Hepatocyte (in vitro differentiated cells): Measurements from ENCODE around the gene NEK1. TPM values are rescaled to one million over a fixed set of nuclear protein-coding genes. Genes with fewer than 3 reads are reported as not detected.
"Not testable (repeated sequence)": the region's sequence is repeated elsewhere in the genome, so short reads cannot be mapped to it uniquely, and the experiment has no call there.

Source experiments
- DNase-seq: peaks from one replicate; pipeline ENCODE4 v3.0.0-alpha.2; 2016; ENCODE audit warnings: low spot score
- H2AFZ ChIP-seq: fragments of 200-600 bp; sonication (generic); 2 replicates; pipeline ENCODE4 v1.6.0; 2016; ENCODE audit warnings: antibody characterized with exemption, mild to moderate bottlenecking
- H3K27ac ChIP-seq: fragments of 200-600 bp; sonication (generic); 2 replicates; pipeline ENCODE4 v1.5.1; 2016; ENCODE audit warnings: mild to moderate bottlenecking
- H3K27me3 ChIP-seq: fragments of 200-600 bp; sonication (generic); 2 replicates; pipeline ENCODE4 v1.6.1; 2016
- H3K36me3 ChIP-seq: fragments of 200-600 bp; sonication (generic); replicated peaks from 2 replicates; pipeline ENCODE4 v1.5.1; 2016; ENCODE audit warnings: low read depth; ENCODE audit not compliant: insufficient read depth
- H3K4me1 ChIP-seq: fragments of 200-600 bp; sonication (generic); 2 replicates; pipeline ENCODE4 v1.5.1; 2016; ENCODE audit warnings: mild to moderate bottlenecking, moderate library complexity; ENCODE audit not compliant: insufficient read depth
- H3K4me2 ChIP-seq: fragments of 200-600 bp; sonication (generic); 2 replicates; pipeline ENCODE4 v1.6.0; 2016
- H3K4me3 ChIP-seq: fragments of 200-600 bp; sonication (generic); 2 replicates; pipeline ENCODE4 v1.5.1; 2016; ENCODE audit warnings: mild to moderate bottlenecking
- H3K79me2 ChIP-seq: fragments of 200-600 bp; sonication (generic); 2 replicates; pipeline ENCODE4 v1.6.0; 2017; ENCODE audit warnings: mild to moderate bottlenecking
- H3K9me2 ChIP-seq: fragments of 200-600 bp; sonication (generic); replicated peaks from 2 replicates; pipeline ENCODE4 v1.6.0; 2017; ENCODE audit warnings: mild to moderate bottlenecking; ENCODE audit not compliant: insufficient read depth
- H3K9me3 ChIP-seq: fragments of 200-600 bp; sonication (generic); 2 replicates; pipeline ENCODE4 v1.5.1; 2016; ENCODE audit warnings: low read depth, mild to moderate bottlenecking
- H4K20me1 ChIP-seq: fragments of 200-600 bp; sonication (generic); 2 replicates; pipeline ENCODE4 v1.6.0; 2016; ENCODE audit warnings: mild to moderate bottlenecking; ENCODE audit not compliant: insufficient read depth, poor library complexity, severe bottlenecking
- CTCF ChIP-seq: fragments of 200-600 bp; sonication (generic); IDR thresholded peaks from 2 replicates; pipeline ENCODE4 v1.5.1; 2016; ENCODE audit warnings: antibody characterized with exemption, mild to moderate bottlenecking; ENCODE audit not compliant: poor library complexity
- EZH2 ChIP-seq: fragments of 200-600 bp; sonication (generic); IDR thresholded peaks from 2 replicates; pipeline ENCODE4 v1.6.1; 2016; ENCODE audit warnings: antibody characterized with exemption, mild to moderate bottlenecking, borderline replicate concordance
- EZH2phosphoT487 ChIP-seq: fragments of 200-600 bp; sonication (generic); IDR thresholded peaks from one replicate; pipeline ENCODE4 v1.6.1; 2018; ENCODE audit warnings: antibody characterized with exemption, mild to moderate bottlenecking, low read depth, moderate library complexity; ENCODE audit not compliant: unreplicated experiment, severe bottlenecking
- WGBS: methylation state at CpG from one replicate; pipeline ENCODE4 v1.1.6; 2016; ENCODE audit warnings: low lambda C conversion rate; ENCODE audit errors: missing lambda C conversion rate; 5-methylcytosine and 5-hydroxymethylcytosine counted together
- polyA plus RNA-seq: library from polyadenylated mRNA; unstranded; fragments of >200 nt; fragmentation: Nextera tagmentation; extraction: Ambion mirVana; gene quantifications from 2 replicates; pipeline ENCODE4 v1.2.1, GENCODE V29; 2016
- total RNA-seq: library from RNA; depleted of rRNA; stranded (reverse); fragments of >200 nt; gene quantifications from 2 replicates; pipeline ENCODE4 v1.2.3, GENCODE V29; 2014

The NEK1 gene
- total and polyA plus RNA-seq, 2 experiments from 2014 or later: 7.8 to 10.4 TPM

- H3K4me2 ChIP-seq: no peak overlapping the region
- no peaks in the 10 kb centered on the region for H3K9me3 ChIP-seq
- no peaks in the 10 kb centered on the region for H3K27me3 ChIP-seq
- no peak overlapping the region for H3K27ac ChIP-seq
- H3K4me1 ChIP-seq: no peaks in the 10 kb centered on the region
- no peak overlapping the region for H2AFZ ChIP-seq
- no peak for DNase-seq
- no peaks in the 10 kb centered on the region for H4K20me1 ChIP-seq
- 62% methylated on average over 3 of the region's 3 CpGs for WGBS
- no peaks in the 10 kb centered on the region for H3K79me2 ChIP-seq
- TF ChIP-seq EZH2 (no peak), EZH2phosphoT487 (no peak), CTCF (no peak)
- H3K36me3 ChIP-seq: no peaks in the 10 kb centered on the region
- H3K9me2 ChIP-seq: no peaks in the 10 kb centered on the region
- no peak overlapping the region for H3K4me3 ChIP-seq
Observed at GRCh38 chr4:169428376-169428775, 184.0 kb downstream of the NEK1 start.

GRCh38 chr4:169427727-169428126 is 184.7 kb downstream of the NEK1 start:
- H3K9me2 ChIP-seq, H3K27me3 ChIP-seq, DNase-seq, H3K79me2 ChIP-seq, H2AFZ ChIP-seq, H3K9me3 ChIP-seq, H3K36me3 ChIP-seq, H3K4me3 ChIP-seq, H3K27ac ChIP-seq, H3K4me1 ChIP-seq, H3K4me2 ChIP-seq, H4K20me1 ChIP-seq: not testable (repeated sequence)
- WGBS: 100% methylated on average over 2 of the region's 2 CpGs

- no peaks in the 10 kb centered on the region for H3K9me3 ChIP-seq
- H3K4me2 ChIP-seq: no peak overlapping the region
- no peaks in the 10 kb centered on the region for H3K27me3 ChIP-seq
- WGBS: 80% methylated on average over 4 of the region's 4 CpGs
- TF ChIP-seq EZH2 (no peak), EZH2phosphoT487 (no peak), CTCF (no peak)
- no peaks in the 10 kb centered on the region for H4K20me1 ChIP-seq
- no peaks in the 10 kb centered on the region for H3K9me2 ChIP-seq
- no peak overlapping the region for H3K4me3 ChIP-seq
- no peaks in the 10 kb centered on the region for H3K36me3 ChIP-seq
- DNase-seq: no peak
- no peak overlapping the region for H3K27ac ChIP-seq
- no peaks in the 10 kb centered on the region for H3K79me2 ChIP-seq
- no peak overlapping the region for H2AFZ ChIP-seq
- no peaks in the 10 kb centered on the region for H3K4me1 ChIP-seq
Observed at GRCh38 chr4:169420291-169420690, 192.1 kb downstream of the NEK1 start.

GRCh38 chr4:169418846-169419245 is 193.5 kb downstream of the NEK1 start:
- TF ChIP-seq EZH2 (no peak), CTCF (no peak), EZH2phosphoT487 (no peak)
- H3K79me2 ChIP-seq: no peaks in the 10 kb centered on the region
- H3K4me2 ChIP-seq: no peak overlapping the region
- no peaks in the 10 kb centered on the region for H3K9me3 ChIP-seq
- H3K4me3 ChIP-seq: no peak overlapping the region
- H3K9me2 ChIP-seq: no peaks in the 10 kb centered on the region
- no peak for DNase-seq
- no peaks in the 10 kb centered on the region for H3K27me3 ChIP-seq
- no peak overlapping the region for H3K27ac ChIP-seq
- no peaks in the 10 kb centered on the region for H3K4me1 ChIP-seq
- H2AFZ ChIP-seq: no peak overlapping the region
- no peaks in the 10 kb centered on the region for H3K36me3 ChIP-seq
- H4K20me1 ChIP-seq: no peaks in the 10 kb centered on the region
